ENCODE measurements around the gene CLDN34.

Gene CLDN34

GRCh38 chrX:9938516-9938915 is 28.6 kb upstream of the CLDN34 start:
- H4K20me1 ChIP-seq, result no peaks in the 10 kb centered on the region; a peak in 1 of 22 replicates
- H3K4me2 ChIP-seq, result no peak overlapping the region
- peaks cover 16 to 30% (median 25%) of the 10 kb centered on the region in 10 experiments for H3K4me1 ChIP-seq
- no peak overlapping the region for H3K4me3 ChIP-seq
- no peak for TF ChIP-seq Cebpa-rat (IDR thresholded peaks at IDR 0.05)
- H3K9ac ChIP-seq, result no peak overlapping the region
- H3K36me3 ChIP-seq, result no peaks in the 10 kb centered on the region
- H3K27me3 ChIP-seq, result peaks cover 0 to 3% (median 0%) of the 10 kb centered on the region in 11 experiments; a peak in 2 of 22 replicates
- no peak overlapping the region for H3K27ac ChIP-seq
- no peaks in the 10 kb centered on the region for H3K9me3 ChIP-seq (replicated peaks in 1 of 11)

GRCh38 chrX:9940421-9940820 is 26.7 kb upstream of the CLDN34 start:
- peak overlapping the region in 7 of 11 experiments; percentile 25 to 65 (median 50); a peak in 10 of 22 replicates for H3K4me2 ChIP-seq
- no peak for TF ChIP-seq Cebpa-rat (IDR thresholded peaks at IDR 0.05)
- no peak overlapping the region for H3K4me3 ChIP-seq
- H3K9ac ChIP-seq, result no peak overlapping the region
- no peaks in the 10 kb centered on the region; a peak in 1 of 22 replicates for H4K20me1 ChIP-seq
- peaks cover 16 to 30% (median 25%) of the 10 kb centered on the region in 10 experiments for H3K4me1 ChIP-seq
- no peaks in the 10 kb centered on the region for H3K36me3 ChIP-seq
- H3K27ac ChIP-seq, result no peak overlapping the region
- H3K27me3 ChIP-seq, result peaks cover 0 to 3% (median 0%) of the 10 kb centered on the region in 11 experiments; a peak in 2 of 22 replicates
- no peaks in the 10 kb centered on the region for H3K9me3 ChIP-seq (replicated peaks in 1 of 11)

GRCh38 chrX:9942086-9942485 is 25.1 kb upstream of the CLDN34 start:
- Histone ChIP-seq H3K9ac (no peak overlapping the region), H3K4me2 (peak overlapping the region; percentile 25 to 81 (median 50); a peak in 21 of 22 replicates), H3K9me3 (replicated peaks in 1 of 11) (no peaks in the 10 kb centered on the region), H3K36me3 (no peaks in the 10 kb centered on the region), H4K20me1 (no peaks in the 10 kb centered on the region; a peak in 1 of 22 replicates), H3K4me3 (no peak overlapping the region), H3K4me1 (peaks cover 16 to 30% (median 25%) of the 10 kb centered on the region in 10 experiments), H3K27me3 (peaks cover 0 to 3% (median 0%) of the 10 kb centered on the region in 11 experiments; a peak in 3 of 22 replicates), H3K27ac (peak overlapping the region in 3 of 11 experiments; percentile 15 to 25 (median 22); a peak in 3 of 22 replicates)
- TF ChIP-seq Cebpa-rat (IDR thresholded peaks at IDR 0.05), result no peak

DNA sequence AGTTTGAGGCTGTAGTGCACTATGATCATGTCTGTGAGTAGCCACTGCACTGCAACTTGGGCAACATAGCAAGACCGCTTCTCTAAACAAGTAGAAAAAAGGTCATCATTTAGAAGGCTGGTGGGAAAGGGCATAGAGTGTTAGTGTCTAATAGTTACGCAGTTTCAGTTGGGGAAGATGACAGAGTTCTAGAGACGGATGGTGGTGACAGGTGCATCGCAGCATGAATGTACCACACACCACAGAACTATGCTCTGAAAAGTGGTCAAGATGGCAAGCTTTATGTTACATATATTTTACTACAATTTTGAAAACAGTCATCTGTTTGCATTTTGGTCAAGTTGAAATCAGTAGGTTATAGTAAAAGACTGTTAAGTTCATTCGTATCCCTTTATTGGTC is 23.7 kb upstream of the CLDN34 start:
- Histone ChIP-seq H3K4me2 (no peak overlapping the region), H3K9me3 (replicated peaks in 1 of 11) (no peaks in the 10 kb centered on the region), H4K20me1 (no peaks in the 10 kb centered on the region; a peak in 1 of 22 replicates), H3K27me3 (peaks cover 0 to 3% (median 0%) of the 10 kb centered on the region in 11 experiments; a peak in 3 of 22 replicates), H3K9ac (no peak overlapping the region), H3K4me3 (no peak overlapping the region), H3K36me3 (no peaks in the 10 kb centered on the region), H3K27ac (no peak overlapping the region), H3K4me1 (peaks cover 16 to 30% (median 26%) of the 10 kb centered on the region in 10 experiments)
- TF ChIP-seq Cebpa-rat (IDR thresholded peaks at IDR 0.05), result no peak

DNA sequence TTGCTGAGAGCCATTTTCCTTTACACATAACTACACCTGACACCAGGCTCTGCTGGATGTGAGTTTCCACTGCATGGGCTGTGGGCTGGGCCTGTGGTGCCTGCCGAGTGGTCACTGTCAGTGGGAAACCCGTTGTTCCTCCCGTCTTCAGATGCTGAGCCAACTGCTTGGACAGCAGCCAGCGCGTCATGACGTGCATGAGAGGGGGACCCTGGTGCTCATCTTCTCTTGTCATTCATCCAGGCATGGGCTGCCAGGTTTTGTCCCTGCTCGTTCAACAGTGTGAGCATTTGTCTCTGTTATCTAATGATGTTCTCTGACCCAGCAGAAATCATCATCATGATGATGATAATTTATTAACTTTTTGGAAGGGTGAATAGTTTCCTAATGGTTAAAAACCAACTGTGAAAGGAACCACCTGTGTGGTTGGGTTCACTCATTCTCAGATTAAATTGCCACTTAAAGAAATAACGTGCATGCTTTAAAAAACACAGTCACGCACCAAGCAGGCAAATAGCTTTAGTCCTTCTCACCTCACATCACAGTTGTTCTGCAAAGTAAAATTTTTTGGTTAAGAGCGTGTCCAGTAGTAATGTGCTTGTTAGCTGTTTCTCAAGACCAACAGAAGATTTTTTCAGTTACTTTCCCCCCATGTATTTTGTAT is 19.9 kb upstream of the CLDN34 start:
- no peak overlapping the region for H3K9ac ChIP-seq
- no peak for TF ChIP-seq Cebpa-rat (IDR thresholded peaks at IDR 0.05)

DNA sequence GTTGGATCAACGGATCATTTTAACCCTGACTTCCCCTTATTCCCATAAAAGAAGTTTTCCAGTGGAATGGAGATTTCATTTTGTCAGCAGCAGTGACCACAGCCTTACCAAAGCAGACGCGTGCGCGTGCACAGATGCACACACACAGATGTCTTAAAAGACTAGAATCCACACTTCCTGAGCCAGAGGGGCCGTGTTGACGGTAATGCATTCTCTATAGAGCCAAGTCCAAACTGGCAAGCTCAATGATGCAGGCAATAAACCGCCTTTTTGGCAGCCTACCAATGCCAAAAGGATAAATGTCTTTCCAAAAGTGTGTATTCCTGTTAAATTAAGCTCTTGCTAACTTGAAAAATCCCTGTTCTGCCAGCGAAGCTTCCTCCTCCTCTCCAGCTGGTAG is 18.8 kb upstream of the CLDN34 start:
- H3K36me3 ChIP-seq, result peaks cover 0 to 3% (median 0%) of the 10 kb centered on the region in 11 experiments; a peak in 1 of 22 replicates
- H4K20me1 ChIP-seq, result no peaks in the 10 kb centered on the region
- H3K4me1 ChIP-seq, result peaks cover 0 to 17% (median 0%) of the 10 kb centered on the region in 10 experiments; a peak in 6 of 20 replicates
- no peak for TF ChIP-seq Cebpa-rat (IDR thresholded peaks at IDR 0.05)
- H3K9ac ChIP-seq, result no peak overlapping the region
- peak overlapping the region in 1 of 11 experiments; percentile 12; a peak in 3 of 22 replicates for H3K4me2 ChIP-seq
- no peaks in the 10 kb centered on the region; a peak in 1 of 22 replicates for H3K27me3 ChIP-seq
- H3K9me3 ChIP-seq (replicated peaks in 1 of 11), result peaks cover 13 to 33% (median 20%) of the 10 kb centered on the region in 11 experiments
- H3K27ac ChIP-seq, result no peak overlapping the region
- no peak overlapping the region for H3K4me3 ChIP-seq

More for the DNA sequence above, 19.9 kb upstream of the CLDN34 start:
- H3K4me3 ChIP-seq, result no peak overlapping the region
- peaks cover 4 to 13% (median 6%) of the 10 kb centered on the region in 10 experiments for H3K4me1 ChIP-seq
- no peaks in the 10 kb centered on the region; a peak in 1 of 22 replicates for H4K20me1 ChIP-seq
- H3K27ac ChIP-seq, result no peak overlapping the region
- H3K9me3 ChIP-seq (replicated peaks in 1 of 11), result peaks cover 1 to 21% (median 8%) of the 10 kb centered on the region in 11 experiments; a peak in 21 of 22 replicates
- H3K36me3 ChIP-seq, result no peaks in the 10 kb centered on the region
- H3K4me2 ChIP-seq, result no peak overlapping the region
- H3K27me3 ChIP-seq, result no peaks in the 10 kb centered on the region; a peak in 1 of 22 replicates

GRCh38 chrX:9952300-9952699 is 14.9 kb upstream of the CLDN34 start:
- no peak overlapping the region for H3K9ac ChIP-seq
- peak overlapping the region in 3 of 11 experiments; percentile 57 to 68 (median 64); a peak in 5 of 22 replicates for H3K27ac ChIP-seq
- H3K9me3 ChIP-seq (replicated peaks in 1 of 11), result peaks cover 21 to 61% (median 31%) of the 10 kb centered on the region in 11 experiments
- no peaks in the 10 kb centered on the region for H4K20me1 ChIP-seq
- peaks cover 0 to 3% (median 0%) of the 10 kb centered on the region in 11 experiments; a peak in 1 of 22 replicates for H3K36me3 ChIP-seq
- H3K4me1 ChIP-seq, result peaks cover 0 to 20% (median 2%) of the 10 kb centered on the region in 10 experiments; a peak in 6 of 20 replicates
- H3K4me3 ChIP-seq, result no peak overlapping the region
- peak overlapping the region in 2 of 11 experiments; percentile 39 to 49; a peak in 4 of 22 replicates for H3K4me2 ChIP-seq
- no peak for TF ChIP-seq Cebpa-rat (IDR thresholded peaks at IDR 0.05)
- no peaks in the 10 kb centered on the region for H3K27me3 ChIP-seq

GRCh38 chrX:9953396-9953795 is 13.8 kb upstream of the CLDN34 start:
- no peak for TF ChIP-seq Cebpa-rat (IDR thresholded peaks at IDR 0.05)
- Histone ChIP-seq H3K9ac (no peak overlapping the region), H3K4me3 (no peak overlapping the region), H3K27ac (peak overlapping the region in 3 of 11 experiments; percentile 57 to 68 (median 64); a peak in 4 of 22 replicates), H3K4me2 (peak overlapping the region in 3 of 11 experiments; percentile 39 to 52 (median 49); a peak in 3 of 22 replicates), H3K4me1 (peaks cover 0 to 31% (median 6%) of the 10 kb centered on the region in 10 experiments; a peak in 11 of 20 replicates), H3K36me3 (peaks cover 0 to 3% (median 0%) of the 10 kb centered on the region in 11 experiments; a peak in 1 of 22 replicates), H4K20me1 (no peaks in the 10 kb centered on the region), H3K9me3 (replicated peaks in 1 of 11) (peaks cover 21 to 61% (median 31%) of the 10 kb centered on the region in 11 experiments), H3K27me3 (no peaks in the 10 kb centered on the region)

DNA sequence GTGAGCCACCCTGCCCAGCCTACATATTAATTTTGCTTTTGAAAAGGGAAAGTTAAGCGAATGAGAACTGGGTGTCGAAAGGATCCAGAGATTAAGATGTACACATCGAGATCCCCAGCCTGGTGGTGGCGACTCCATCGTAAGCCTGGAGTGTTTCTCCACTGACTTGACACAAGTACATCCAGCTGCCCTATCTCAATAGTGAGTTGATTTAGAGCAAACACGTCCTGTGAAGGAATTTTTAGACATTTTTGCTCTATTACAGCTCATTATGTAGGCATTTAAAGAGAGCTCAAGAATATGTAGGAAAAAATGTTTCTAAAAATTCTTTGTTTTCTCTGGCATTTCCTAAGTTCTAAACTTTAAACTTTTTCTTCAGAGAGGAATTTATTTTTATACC is 11.7 kb upstream of the CLDN34 start:
- peaks cover 0 to 44% (median 7%) of the 10 kb centered on the region in 10 experiments; a peak in 10 of 20 replicates for H3K4me1 ChIP-seq
- H3K27ac ChIP-seq, result no peak overlapping the region
- TF ChIP-seq Cebpa-rat (IDR thresholded peaks at IDR 0.05), result no peak
- peaks cover 0 to 3% (median 0%) of the 10 kb centered on the region in 11 experiments; a peak in 1 of 22 replicates for H3K36me3 ChIP-seq
- no peak overlapping the region for H3K9ac ChIP-seq
- no peak overlapping the region for H3K4me3 ChIP-seq
- H4K20me1 ChIP-seq, result no peaks in the 10 kb centered on the region
- no peak overlapping the region for H3K4me2 ChIP-seq
- H3K27me3 ChIP-seq, result no peaks in the 10 kb centered on the region
- H3K9me3 ChIP-seq (replicated peaks in 1 of 11), result peaks cover 21 to 53% (median 29%) of the 10 kb centered on the region in 11 experiments

Data from BLaER1 treated with 17β-estradiol and CSF1 and Interleukin-3, amounts not matched to agents 10 nM and 100 nM (cell line).